GM23338 (cell line): ENCODE data around the gene ABAT.

Experiments used
- CREB1 ChIP-seq: fragments of 250-450 bp; sonication (Bioruptor Pico); IDR thresholded peaks from 2 replicates; pipeline ENCODE4 v1.5.0; 2020; ENCODE audit warnings: low read depth, mild to moderate bottlenecking, moderate library complexity
- CTCF ChIP-seq, 2 experiments: fragments of 200-600 bp in 1 of 2; sonication (generic) in 1 of 2; conservative IDR thresholded peaks; 2 replicates each; pipeline versions ENCODE4 v1.5.1 to v1.6.1; 2016 to 2017; ENCODE audit warnings: antibody characterized with exemption in 2 of 2, low read depth in 2 of 2, mild to moderate bottlenecking in 2 of 2, moderate library complexity in 1 of 2

- no peak for TF ChIP-seq CREB1
- no peak for TF ChIP-seq CTCF (conservative IDR thresholded peaks at IDR 0.05; ENCODE audit: low read depth in 2 of 2)
Observed at GRCh38 chr16:8782673-8783072, 108.3 kb downstream of the ABAT start.
